Measurements from ENCODE around the gene ZNF710.

The ZNF710 gene

GRCh38 chr15:89991312-89991711 lies 9.8 kb upstream of the ZNF710 start:
- DNase-seq (ENCODE audit: low read depth, low spot score): no peak

GRCh38 chr15:89993349-89993748 lies 7.8 kb upstream of the ZNF710 start:
- no peak for DNase-seq (ENCODE audit: low read depth, low spot score)

- DNase-seq (ENCODE audit: low read depth, low spot score): no peak
Measured at GRCh38 chr15:89997079-89997478, 4.0 kb upstream of the ZNF710 start.

- DNase-seq (ENCODE audit: low read depth, low spot score): peak; percentile 38
Measured at GRCh38 chr15:89998141-89998661, 2.9 kb upstream of the ZNF710 start.

GRCh38 chr15:89998923-89999675 lies 2.0 kb upstream of the ZNF710 start:
- DNase-seq (ENCODE audit: low read depth, low spot score): no peak

GRCh38 chr15:89999676-90000185 lies 1.4 kb upstream of the ZNF710 start:
- DNase-seq (ENCODE audit: low read depth, low spot score): peak; percentile 77

GRCh38 chr15:90000186-90001001 lies 730 bp upstream of the ZNF710 start:
- DNase-seq (ENCODE audit: low read depth, low spot score): peak; percentile 49

GRCh38 chr15:90001683-90002427 lies 731 bp downstream of the ZNF710 start:
- DNase-seq (ENCODE audit: low read depth, low spot score): peak; percentile 67

GRCh38 chr15:90002428-90002844 lies 1.3 kb downstream of the ZNF710 start:
- DNase-seq (ENCODE audit: low read depth, low spot score): peak; percentile 62

- no peak for DNase-seq (ENCODE audit: low read depth, low spot score)
Measured at GRCh38 chr15:90003736-90004135, 2.6 kb downstream of the ZNF710 start.

- DNase-seq (ENCODE audit: low read depth, low spot score): peak; percentile 94
Measured at GRCh38 chr15:90004252-90004651, 3.1 kb downstream of the ZNF710 start.

- no peak for DNase-seq (ENCODE audit: low read depth, low spot score)
Measured at GRCh38 chr15:90004671-90005070, 3.5 kb downstream of the ZNF710 start.

- DNase-seq (ENCODE audit: low read depth, low spot score): peak; percentile 34
Measured at GRCh38 chr15:90006217-90007075, 5.3 kb downstream of the ZNF710 start.

GRCh38 chr15:90007076-90007460 lies 5.9 kb downstream of the ZNF710 start:
- DNase-seq (ENCODE audit: low read depth, low spot score): no peak

GRCh38 chr15:90008607-90009006 lies 7.5 kb downstream of the ZNF710 start:
- no peak for DNase-seq (ENCODE audit: low read depth, low spot score)

GRCh38 chr15:90009301-90010022 lies 8.3 kb downstream of the ZNF710 start:
- no peak for DNase-seq (ENCODE audit: low read depth, low spot score)

GRCh38 chr15:90011705-90012104 lies 10.6 kb downstream of the ZNF710 start:
- no peak for DNase-seq (ENCODE audit: low read depth, low spot score)

GRCh38 chr15:90013503-90013937 lies 12.4 kb downstream of the ZNF710 start:
- no peak for DNase-seq (ENCODE audit: low read depth, low spot score)

GRCh38 chr15:90015294-90015693 lies 14.2 kb downstream of the ZNF710 start:
- DNase-seq (ENCODE audit: low read depth, low spot score): no peak

- no peak for DNase-seq (ENCODE audit: low read depth, low spot score)
Measured at GRCh38 chr15:90015749-90016148, 14.6 kb downstream of the ZNF710 start.
